ENCODE data around the gene CPVL.
A peak's percentile ranks its signal among the peaks of the same experiment; 100 is the strongest.

The CPVL gene

DNA sequence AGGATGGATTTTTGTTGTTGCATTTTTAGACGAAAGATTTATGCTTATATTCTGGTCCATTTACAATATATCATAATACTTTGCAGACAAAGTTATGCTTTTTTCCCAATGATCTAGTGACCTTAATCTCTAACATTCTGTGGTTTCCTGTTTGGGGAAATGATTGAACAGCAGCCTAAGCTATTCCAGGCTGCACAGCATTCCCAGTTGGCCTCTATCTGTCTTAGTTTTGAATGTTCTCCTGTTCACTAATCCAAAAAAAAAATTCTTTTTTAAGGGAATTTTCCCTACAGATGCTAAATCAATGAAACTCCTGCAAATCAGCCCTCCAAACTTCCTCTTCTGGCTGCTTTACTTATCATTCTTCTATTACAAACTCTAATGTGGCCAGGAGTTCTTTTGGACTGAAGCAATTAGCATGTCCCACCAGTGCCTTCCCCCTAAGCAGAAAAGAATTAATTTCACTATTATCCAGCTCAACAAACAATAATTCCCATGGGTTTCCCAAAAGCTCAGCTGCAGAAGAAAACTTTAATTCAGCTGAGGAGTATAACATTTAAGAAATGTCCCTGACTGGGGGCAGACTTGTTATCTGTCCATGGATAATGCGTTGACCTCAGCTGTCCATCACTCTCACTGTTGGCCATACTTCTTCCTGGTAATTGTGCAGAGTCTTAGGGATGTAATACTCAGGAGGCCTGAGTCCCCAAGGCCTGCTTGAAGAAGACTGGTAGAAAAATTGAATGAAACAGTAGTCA is 106.3 kb downstream of the CPVL start:
- Histone ChIP-seq H3K27ac (no peak overlapping the region), H3K4me3 (no peak overlapping the region)
- DNase-seq (ENCODE audit: low spot score): no peak
- TF ChIP-seq, protein P1, sequence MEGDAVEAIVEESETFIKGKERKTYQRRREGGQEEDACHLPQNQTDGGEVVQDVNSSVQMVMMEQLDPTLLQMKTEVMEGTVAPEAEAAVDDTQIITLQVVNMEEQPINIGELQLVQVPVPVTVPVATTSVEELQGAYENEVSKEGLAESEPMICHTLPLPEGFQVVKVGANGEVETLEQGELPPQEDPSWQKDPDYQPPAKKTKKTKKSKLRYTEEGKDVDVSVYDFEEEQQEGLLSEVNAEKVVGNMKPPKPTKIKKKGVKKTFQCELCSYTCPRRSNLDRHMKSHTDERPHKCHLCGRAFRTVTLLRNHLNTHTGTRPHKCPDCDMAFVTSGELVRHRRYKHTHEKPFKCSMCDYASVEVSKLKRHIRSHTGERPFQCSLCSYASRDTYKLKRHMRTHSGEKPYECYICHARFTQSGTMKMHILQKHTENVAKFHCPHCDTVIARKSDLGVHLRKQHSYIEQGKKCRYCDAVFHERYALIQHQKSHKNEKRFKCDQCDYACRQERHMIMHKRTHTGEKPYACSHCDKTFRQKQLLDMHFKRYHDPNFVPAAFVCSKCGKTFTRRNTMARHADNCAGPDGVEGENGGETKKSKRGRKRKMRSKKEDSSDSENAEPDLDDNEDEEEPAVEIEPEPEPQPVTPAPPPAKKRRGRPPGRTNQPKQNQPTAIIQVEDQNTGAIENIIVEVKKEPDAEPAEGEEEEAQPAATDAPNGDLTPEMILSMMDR (IDR thresholded peaks at IDR 0.05): no peak

DNA sequence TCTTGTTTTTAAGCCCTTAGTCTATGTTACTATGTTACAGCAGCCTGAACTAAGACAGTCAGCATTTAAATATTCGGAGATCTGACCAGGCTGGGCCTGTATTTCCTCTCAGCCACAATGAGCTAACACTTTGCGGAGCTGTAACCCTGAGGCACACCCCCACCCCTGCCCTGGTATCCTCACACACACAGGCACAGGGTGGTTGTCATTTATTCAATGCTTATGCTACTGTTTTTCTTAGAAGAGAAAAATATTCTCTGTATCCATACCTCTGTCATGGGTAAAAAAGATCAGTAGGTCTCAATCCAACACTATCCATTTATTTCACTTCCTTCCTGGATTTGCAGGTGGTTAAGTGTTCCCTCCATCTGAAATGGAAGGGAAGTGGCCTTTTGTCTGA is 107.9 kb downstream of the CPVL start:
- TF ChIP-seq, protein P1 (IDR thresholded peaks at IDR 0.05): no peak
- DNase-seq (ENCODE audit: low spot score): no peak
- Histone ChIP-seq H3K4me3 (no peak overlapping the region), H3K27ac (peak overlapping the region in 1 of 2 donors; percentile 36)

DNA sequence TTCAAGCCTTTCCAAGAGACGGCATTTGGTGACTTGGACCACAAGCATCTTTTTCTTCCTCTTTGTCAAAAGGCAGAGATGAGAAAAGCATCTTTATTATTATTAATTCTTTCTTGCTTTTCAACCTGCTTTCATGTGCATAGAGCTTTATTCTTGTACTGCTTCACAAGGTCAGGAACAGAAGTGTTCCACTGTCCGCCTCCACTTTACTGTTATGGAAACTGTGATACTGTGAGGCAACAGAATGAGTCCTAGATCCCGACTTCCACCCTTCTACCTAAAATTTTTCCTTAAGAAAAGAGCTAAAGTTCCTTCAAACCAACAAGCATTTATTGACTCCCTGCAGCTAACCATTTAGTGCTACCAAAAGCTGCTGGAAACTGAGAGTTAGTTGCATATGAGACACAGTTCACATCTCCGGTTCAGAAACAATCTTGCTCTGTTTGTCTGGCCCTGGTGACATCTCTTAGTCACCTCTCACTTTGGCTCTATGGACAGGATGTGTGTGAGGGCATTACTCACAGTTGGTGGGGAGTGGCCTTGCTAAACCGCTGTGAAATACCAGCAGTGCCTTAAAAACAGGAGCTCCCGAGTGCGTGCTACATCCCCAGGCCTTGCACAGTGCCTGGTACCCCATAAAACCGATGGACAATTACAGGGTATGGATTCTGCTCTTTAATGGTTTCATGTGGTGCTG is 111.1 kb downstream of the CPVL start:
- Histone ChIP-seq H3K27ac (peak overlapping the region in 1 of 2 donors; percentile 36), H3K4me3 (no peak overlapping the region)
- no peak for DNase-seq (ENCODE audit: low spot score)
- TF ChIP-seq, protein P1 (IDR thresholded peaks at IDR 0.05): no peak

DNA sequence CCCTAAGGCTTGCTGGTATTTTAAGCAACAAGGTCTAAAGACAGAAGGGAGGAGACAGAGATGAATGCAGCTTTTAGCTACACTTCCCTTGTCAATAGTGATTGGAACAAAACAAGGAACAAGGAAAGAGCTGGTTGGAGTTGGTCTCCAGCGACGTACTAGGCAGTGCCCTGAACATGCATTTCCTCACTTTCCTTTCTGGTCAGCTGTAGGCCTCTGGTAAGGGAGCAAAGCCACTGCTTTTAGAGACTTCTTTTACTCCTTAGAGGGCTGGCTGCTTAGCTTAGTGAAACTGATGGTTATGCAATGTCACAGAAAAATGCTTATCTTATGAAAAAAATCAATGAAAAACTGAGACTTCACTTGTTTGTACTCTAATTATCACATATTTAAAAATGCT is 112.8 kb downstream of the CPVL start:
- DNase-seq (ENCODE audit: low spot score): no peak
- Histone ChIP-seq H3K27ac (peak overlapping the region in 1 of 2 donors; percentile 42), H3K4me3 (no peak overlapping the region)
- TF ChIP-seq, protein P1 (IDR thresholded peaks at IDR 0.05): no peak

DNA sequence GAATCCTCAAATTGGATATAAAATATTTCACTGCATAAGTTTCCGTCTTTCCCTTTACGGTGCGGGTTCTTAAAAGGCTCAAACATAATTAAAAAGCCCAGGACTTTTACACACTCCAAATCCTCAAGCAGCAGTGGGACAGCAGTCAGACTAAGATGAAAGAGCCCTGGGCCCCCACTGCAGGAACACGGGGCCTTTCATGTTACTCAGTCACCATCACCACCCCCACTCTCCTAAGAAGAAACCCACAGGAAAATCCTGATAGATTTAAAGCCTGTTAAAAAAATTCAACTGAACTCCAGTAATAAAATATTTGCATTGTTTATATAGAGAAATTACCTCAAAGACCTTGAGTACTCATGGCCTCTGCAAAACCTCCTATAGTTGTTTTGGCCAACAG is 114.2 kb downstream of the CPVL start:
- Histone ChIP-seq H3K27ac (no peak overlapping the region), H3K4me3 (no peak overlapping the region)
- DNase-seq (ENCODE audit: low spot score): no peak
- TF ChIP-seq, protein P1 (IDR thresholded peaks at IDR 0.05): no peak

DNA sequence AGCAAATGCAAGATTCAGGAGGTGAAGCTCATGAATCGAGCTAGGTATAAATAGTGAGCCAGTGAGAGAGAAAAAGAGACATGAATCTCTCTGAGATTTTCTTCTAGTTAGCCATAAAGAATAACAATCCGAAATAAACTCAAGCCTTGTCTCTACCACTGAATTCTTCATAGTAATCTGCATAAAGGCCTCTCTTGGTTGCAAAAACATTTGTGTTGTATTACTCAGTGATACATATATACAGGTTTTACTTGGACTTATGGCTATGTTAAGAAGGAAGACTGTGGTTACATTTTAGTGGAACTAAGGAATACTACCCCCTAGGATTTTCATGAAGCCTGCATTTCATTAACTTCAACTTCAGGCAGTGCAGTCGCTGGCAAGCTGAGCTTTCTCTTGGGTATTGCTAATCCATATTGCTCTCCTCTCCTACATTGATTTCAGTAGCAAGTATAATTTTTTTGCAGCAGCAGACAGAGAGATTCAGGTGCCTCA is 115.5 kb downstream of the CPVL start:
- no peak overlapping the region for H3K27ac ChIP-seq
- no peak overlapping the region for H3K4me3 ChIP-seq
- no peak for DNase-seq (ENCODE audit: low spot score)
- TF ChIP-seq, protein P1 (IDR thresholded peaks at IDR 0.05): no peak

Data from coronary artery (tissue), 2 donors.